ENCODE results near the gene MYO18B.

GRCh38 chr22:25802018-25802417 is 60.0 kb downstream of the MYO18B start:
- no peak for TF ChIP-seq EZH2 (IDR thresholded peaks at IDR 0.05; ENCODE audit: borderline replicate concordance, low read length)
- no peak for TF ChIP-seq CTCF (conservative IDR thresholded peaks at IDR 0.05 in 1 of 2, IDR thresholded peaks at IDR 0.05 in 1 of 2; ENCODE audit: extremely low read depth in 1 of 2, insufficient read depth in 1 of 2, low read depth in 1 of 2, low read length in 2 of 2)

All from mammary epithelial cell (primary cell).